Measurements from ENCODE around the gene IRAG1. TPM values are rescaled to one million over a fixed set of nuclear protein-coding genes. Genes with fewer than 3 reads are reported as not detected.

Gene IRAG1
- polyA plus RNA-seq, 1 donor from 2014 or later, result 0.14 TPM

GRCh38 chr11:10650630-10651029 lies 42.9 kb downstream of the IRAG1 start:
- TF ChIP-seq EZH2 (IDR thresholded peaks at IDR 0.05; ENCODE audit: borderline replicate concordance, insufficient read depth, low read length, poor library complexity, severe bottlenecking), result no peak
- no peak for TF ChIP-seq CTCF (IDR thresholded peaks at IDR 0.05; ENCODE audit: poor library complexity, severe bottlenecking)
- TF ChIP-seq REST (IDR thresholded peaks at IDR 0.05; ENCODE audit: borderline replicate concordance), result no peak
- no peak for TF ChIP-seq TAF1 (IDR thresholded peaks at IDR 0.05; ENCODE audit: low read depth)
- no peak for TF ChIP-seq EP300 (conservative IDR thresholded peaks at IDR 0.05; ENCODE audit: poor library complexity, severe bottlenecking)
- TF ChIP-seq RAD21 (conservative IDR thresholded peaks at IDR 0.05), result no peak
- no peak for TF ChIP-seq MXI1 (conservative IDR thresholded peaks at IDR 0.05; ENCODE audit: poor library complexity, severe bottlenecking)
- no peak for TF ChIP-seq POLR2AphosphoS5 (IDR thresholded peaks at IDR 0.05)
- no peak for TF ChIP-seq SMC3 (conservative IDR thresholded peaks at IDR 0.05; ENCODE audit: poor library complexity)
- H3K36me3 ChIP-seq (ENCODE audit: insufficient read depth, low read length), result no peaks in the 10 kb centered on the region
- no peaks in the 10 kb centered on the region for H3K27me3 ChIP-seq (ENCODE audit: insufficient read depth, low read depth, low read length)
- H3K4me2 ChIP-seq (ENCODE audit: low read length), result no peak overlapping the region
- no peak overlapping the region for H2AFZ ChIP-seq (ENCODE audit: low read depth, low read length)
- H4K20me1 ChIP-seq (ENCODE audit: insufficient read depth), result no peaks in the 10 kb centered on the region
- H3K79me2 ChIP-seq (replicated peaks; ENCODE audit: insufficient read depth, low read length), result no peaks in the 10 kb centered on the region
- no peak overlapping the region for H3K27ac ChIP-seq (ENCODE audit: low read length)
- no peaks in the 10 kb centered on the region for H3F3A ChIP-seq (ENCODE audit: insufficient read depth, low read length, poor library complexity, severe bottlenecking)
- no peaks in the 10 kb centered on the region for H3K9me3 ChIP-seq (ENCODE audit: low read length)
- no peaks in the 10 kb centered on the region for H3K9me2 ChIP-seq (ENCODE audit: insufficient read depth, low read length)
- no peak overlapping the region for H3K4me3 ChIP-seq (ENCODE audit: low read length)
- no peak overlapping the region for H3K9ac ChIP-seq (ENCODE audit: low read length)

- no peaks in the 10 kb centered on the region for H3K27me3 ChIP-seq (ENCODE audit: insufficient read depth, low read depth, low read length)
- H3K27ac ChIP-seq (ENCODE audit: low read length), result no peak overlapping the region
- no peak overlapping the region for H2AFZ ChIP-seq (ENCODE audit: low read depth, low read length)
- H3K4me2 ChIP-seq (ENCODE audit: low read length), result no peak overlapping the region
- H3K9me2 ChIP-seq (ENCODE audit: insufficient read depth, low read length), result no peaks in the 10 kb centered on the region
- no peaks in the 10 kb centered on the region for H3K9me3 ChIP-seq (ENCODE audit: low read length)
- H3K9ac ChIP-seq (ENCODE audit: low read length), result no peak overlapping the region
- TF ChIP-seq RAD21 (conservative IDR thresholded peaks at IDR 0.05) (no peak), MXI1 (conservative IDR thresholded peaks at IDR 0.05; ENCODE audit: poor library complexity, severe bottlenecking) (no peak), REST (IDR thresholded peaks at IDR 0.05; ENCODE audit: borderline replicate concordance) (no peak), CTCF (IDR thresholded peaks at IDR 0.05; ENCODE audit: poor library complexity, severe bottlenecking) (no peak), EP300 (conservative IDR thresholded peaks at IDR 0.05; ENCODE audit: poor library complexity, severe bottlenecking) (no peak), SMC3 (conservative IDR thresholded peaks at IDR 0.05; ENCODE audit: poor library complexity) (no peak), EZH2 (IDR thresholded peaks at IDR 0.05; ENCODE audit: borderline replicate concordance, insufficient read depth, low read length, poor library complexity, severe bottlenecking) (no peak), POLR2AphosphoS5 (IDR thresholded peaks at IDR 0.05) (no peak)
- H3F3A ChIP-seq (ENCODE audit: insufficient read depth, low read length, poor library complexity, severe bottlenecking), result no peaks in the 10 kb centered on the region
- no peaks in the 10 kb centered on the region for H3K36me3 ChIP-seq (ENCODE audit: insufficient read depth, low read length)
- no peak overlapping the region for H3K4me3 ChIP-seq (ENCODE audit: low read length)
- H3K79me2 ChIP-seq (replicated peaks; ENCODE audit: insufficient read depth, low read length), result no peaks in the 10 kb centered on the region
- no peaks in the 10 kb centered on the region for H4K20me1 ChIP-seq (ENCODE audit: insufficient read depth)
Observed at GRCh38 chr11:10650166-10650565, 43.4 kb downstream of the IRAG1 start.

Data from neural cell (in vitro differentiated cells).